ENCODE data around the gene TTC33.
"Not testable (repeated sequence)": the region's sequence is repeated elsewhere in the genome, so short reads cannot be mapped to it uniquely, and the experiment has no call there.

TTC33 gene

GRCh38 chr5:40653221-40654022 is 102.3 kb downstream of the TTC33 start:
- H3K4me3 ChIP-seq (ENCODE audit: low read depth, low read length): no peak overlapping the region
- no peak for TF ChIP-seq CTCF (IDR thresholded peaks at IDR 0.05; ENCODE audit: low read depth, low read length)

- H3K4me3 ChIP-seq (ENCODE audit: low read depth, low read length): no peak overlapping the region
- no peak for TF ChIP-seq CTCF (IDR thresholded peaks at IDR 0.05; ENCODE audit: low read depth, low read length)
These were observed 103.1 kb downstream of the TTC33 start for GRCh38 chr5:40652441-40653220.

GRCh38 chr5:40651201-40651600 is 104.6 kb downstream of the TTC33 start:
- no peak for TF ChIP-seq CTCF (IDR thresholded peaks at IDR 0.05; ENCODE audit: low read depth, low read length)

GRCh38 chr5:40649463-40650030 is 106.2 kb downstream of the TTC33 start:
- TF ChIP-seq CTCF (IDR thresholded peaks at IDR 0.05; ENCODE audit: low read depth, low read length): no peak
- no peak overlapping the region for H3K4me3 ChIP-seq (ENCODE audit: low read depth, low read length)

More at GRCh38 chr5:40651201-40651600, 104.6 kb downstream of the TTC33 start:
- no peak overlapping the region for H3K4me3 ChIP-seq (ENCODE audit: low read depth, low read length)

GRCh38 chr5:40648150-40648549 is 107.6 kb downstream of the TTC33 start:
- H3K4me3 ChIP-seq (ENCODE audit: low read depth, low read length): no peak overlapping the region
- no peak for TF ChIP-seq CTCF (IDR thresholded peaks at IDR 0.05; ENCODE audit: low read depth, low read length)

- no peak overlapping the region for H3K4me3 ChIP-seq (ENCODE audit: low read depth, low read length)
- no peak for TF ChIP-seq CTCF (IDR thresholded peaks at IDR 0.05; ENCODE audit: low read depth, low read length)
These were observed 109.5 kb downstream of the TTC33 start for GRCh38 chr5:40646266-40646665.

- not testable (repeated sequence) for H3K4me3 ChIP-seq (ENCODE audit: low read depth, low read length)
These were observed 116.2 kb downstream of the TTC33 start for GRCh38 chr5:40639531-40639930.
